ENCODE measurements around the gene SNX13.

SNX13 gene

DNA sequence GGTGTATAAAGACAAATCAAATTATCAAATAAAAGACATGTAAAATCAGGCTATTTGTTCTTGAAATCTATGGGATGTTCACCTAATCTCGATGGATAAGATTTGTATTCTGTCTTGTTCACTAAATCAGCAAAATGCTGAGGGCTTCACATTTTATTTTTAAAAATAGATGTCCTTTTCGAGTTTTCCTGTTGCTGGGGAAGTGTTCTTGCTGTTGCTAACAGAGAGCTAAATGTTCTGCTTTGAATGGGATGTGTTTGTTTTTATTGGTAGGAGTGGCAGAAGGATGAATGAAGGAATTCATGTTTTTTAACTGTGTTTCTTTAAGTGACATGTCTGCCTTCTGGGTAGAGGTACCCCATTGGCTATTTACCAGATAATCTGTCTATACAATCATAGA, 7.3 kb upstream of the SNX13 start:
- DNase-seq (ENCODE audit: low read depth), result no peak

DNA sequence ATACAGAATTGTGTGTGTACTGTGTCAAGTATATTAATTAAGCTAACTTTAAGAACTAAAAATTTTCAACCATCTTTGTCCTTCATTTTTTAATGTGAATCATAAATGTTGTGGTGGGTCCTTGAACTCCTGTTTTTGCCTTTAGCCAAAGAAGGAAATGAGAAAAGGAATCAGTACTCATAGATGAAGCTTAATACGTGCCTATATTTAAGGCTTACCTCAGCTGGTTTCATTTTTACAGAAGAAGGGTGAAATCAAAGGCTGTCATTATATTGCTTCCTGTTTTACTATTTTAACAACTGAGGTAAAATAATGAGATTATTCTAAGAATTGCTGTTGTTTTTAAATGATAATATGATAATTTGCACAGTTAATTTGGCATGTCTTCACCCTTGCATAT, 6.3 kb upstream of the SNX13 start:
- no peak for DNase-seq (ENCODE audit: low read depth)

DNA sequence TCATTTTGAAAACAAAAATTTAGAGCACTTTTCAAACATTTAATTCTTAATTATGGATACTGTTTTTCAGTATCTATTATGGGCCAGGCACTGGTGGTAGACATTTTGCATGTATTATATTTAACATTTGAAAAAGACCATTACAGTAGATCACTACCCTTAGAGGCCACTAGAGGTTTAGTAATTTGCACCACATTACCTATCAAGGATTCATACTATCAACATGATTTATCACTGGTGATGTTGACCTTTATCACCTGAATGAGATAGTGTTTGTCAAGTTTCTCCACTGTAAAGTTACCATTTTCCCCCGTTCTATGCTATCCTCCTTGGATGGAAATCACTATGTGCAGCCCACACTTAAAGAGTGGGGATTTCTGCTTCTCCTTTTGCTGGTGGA, 4.4 kb upstream of the SNX13 start:
- no peak for DNase-seq (ENCODE audit: low read depth)

DNA sequence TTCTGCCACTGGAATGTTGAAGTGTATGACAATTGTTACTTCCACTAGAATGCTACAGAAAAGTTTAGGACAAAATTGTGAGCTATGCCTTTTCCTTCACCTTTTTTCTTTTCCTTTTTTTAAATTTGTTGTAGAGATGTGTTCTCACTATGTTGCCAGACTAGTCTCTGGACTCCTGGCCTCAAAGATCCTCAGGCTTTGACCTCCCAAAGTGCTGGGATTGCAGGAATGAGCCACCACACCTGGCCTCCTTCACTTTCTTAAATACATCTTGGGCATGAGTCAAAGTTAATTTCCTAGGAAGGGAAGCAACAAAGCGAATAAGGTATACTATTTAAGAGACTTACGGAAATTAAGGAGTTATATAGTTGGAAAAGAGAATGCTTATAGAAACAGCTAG, 2.7 kb upstream of the SNX13 start:
- DNase-seq (ENCODE audit: low read depth), result no peak

DNA sequence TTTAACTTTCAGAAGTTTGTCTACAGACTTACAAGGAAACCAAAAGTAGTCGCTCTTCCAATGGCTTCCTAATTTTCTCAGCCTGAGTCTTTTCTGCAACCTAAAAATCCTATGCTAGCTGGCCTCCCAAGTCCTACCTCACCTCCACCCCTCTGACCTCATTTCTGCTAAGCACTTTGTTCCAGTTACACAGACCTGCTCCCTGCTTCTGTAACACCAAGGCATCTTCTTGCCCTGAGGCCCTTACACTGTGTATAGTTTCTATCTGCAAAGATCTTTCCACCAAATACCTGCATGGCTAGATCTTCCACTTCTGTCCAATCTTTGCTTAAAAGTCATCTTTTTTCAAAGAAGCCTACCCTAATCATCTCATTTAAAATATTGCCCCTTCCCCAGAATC, 1.9 kb upstream of the SNX13 start:
- DNase-seq (ENCODE audit: low read depth), result no peak

DNA sequence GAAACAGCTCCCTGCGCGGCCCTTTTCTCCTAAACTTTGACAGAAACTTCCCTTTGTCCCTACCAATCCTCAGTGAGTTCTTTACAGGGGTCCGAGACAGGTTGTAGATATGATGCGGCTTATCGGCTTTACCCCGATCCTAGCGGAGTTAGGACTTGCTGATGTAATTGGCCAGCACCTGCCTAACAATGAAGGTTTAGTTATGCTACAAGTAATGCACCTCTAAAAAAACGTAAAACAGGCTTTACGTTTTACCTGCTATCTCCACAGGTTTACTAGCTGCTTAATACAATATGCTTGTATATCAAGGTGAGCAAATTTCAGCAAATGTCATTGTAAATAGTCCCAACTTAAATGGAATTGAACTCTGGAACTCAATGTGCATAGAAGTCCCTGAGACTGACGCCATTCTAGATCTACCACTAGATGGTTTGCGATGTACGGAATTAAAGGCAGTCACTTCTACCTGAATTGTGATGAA, 697 bp upstream of the SNX13 start:
- no peak for DNase-seq (ENCODE audit: low read depth)

DNA sequence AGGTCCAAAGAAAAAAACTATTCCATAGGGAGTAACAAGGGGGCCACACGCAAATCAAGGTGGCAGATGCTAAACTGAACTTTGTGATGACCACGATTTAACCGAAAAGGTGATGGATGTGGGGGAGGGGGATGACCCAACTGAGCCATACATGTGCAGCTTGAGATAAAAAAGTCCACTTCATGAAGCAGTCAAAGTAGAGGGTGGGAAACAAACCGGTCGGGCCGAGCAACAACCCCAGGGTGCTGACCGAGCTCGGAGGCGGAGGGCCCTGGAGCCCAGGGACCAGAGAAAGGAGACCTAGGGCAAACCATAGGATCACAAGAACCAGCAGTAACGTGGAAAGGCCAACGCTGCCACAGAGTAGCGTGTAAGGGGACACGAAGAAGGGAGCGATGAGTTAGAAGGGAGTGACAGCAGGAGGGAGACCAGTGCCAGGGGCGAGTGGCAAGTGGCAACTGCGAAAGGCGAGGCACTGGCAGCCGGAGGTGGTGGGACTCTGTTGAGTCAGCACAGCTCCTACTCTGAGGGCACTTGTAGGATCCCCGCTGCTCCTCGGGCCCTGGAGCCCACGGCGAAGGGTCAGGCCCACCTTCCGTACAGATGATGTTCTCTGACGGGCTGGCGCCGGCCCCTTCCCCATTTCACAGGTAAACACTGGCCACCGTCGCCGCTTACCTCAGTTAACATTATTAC, 540 bp downstream of the SNX13 start:
- peak; percentile 31 for DNase-seq (ENCODE audit: low read depth)

DNA sequence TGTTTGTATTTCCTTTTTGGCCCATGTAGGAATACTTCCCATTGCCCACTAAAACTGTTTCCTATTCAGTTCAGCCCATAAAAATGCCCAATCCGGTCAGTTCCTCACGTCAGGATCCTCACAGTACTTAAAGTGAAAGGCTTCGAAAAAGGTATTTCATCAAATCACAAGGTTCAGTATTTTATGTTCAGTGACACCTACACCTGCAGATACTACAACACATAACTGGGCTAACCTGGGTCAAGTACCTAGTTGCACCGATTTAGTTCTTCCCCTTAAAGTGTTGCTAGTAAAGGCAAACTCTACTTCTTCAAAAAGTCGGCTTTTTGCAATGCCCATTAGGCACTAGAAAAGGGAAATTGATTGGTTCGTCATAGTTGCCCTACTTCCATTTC, 1.1 kb downstream of the SNX13 start:
- no peak for DNase-seq (ENCODE audit: low read depth)

DNA sequence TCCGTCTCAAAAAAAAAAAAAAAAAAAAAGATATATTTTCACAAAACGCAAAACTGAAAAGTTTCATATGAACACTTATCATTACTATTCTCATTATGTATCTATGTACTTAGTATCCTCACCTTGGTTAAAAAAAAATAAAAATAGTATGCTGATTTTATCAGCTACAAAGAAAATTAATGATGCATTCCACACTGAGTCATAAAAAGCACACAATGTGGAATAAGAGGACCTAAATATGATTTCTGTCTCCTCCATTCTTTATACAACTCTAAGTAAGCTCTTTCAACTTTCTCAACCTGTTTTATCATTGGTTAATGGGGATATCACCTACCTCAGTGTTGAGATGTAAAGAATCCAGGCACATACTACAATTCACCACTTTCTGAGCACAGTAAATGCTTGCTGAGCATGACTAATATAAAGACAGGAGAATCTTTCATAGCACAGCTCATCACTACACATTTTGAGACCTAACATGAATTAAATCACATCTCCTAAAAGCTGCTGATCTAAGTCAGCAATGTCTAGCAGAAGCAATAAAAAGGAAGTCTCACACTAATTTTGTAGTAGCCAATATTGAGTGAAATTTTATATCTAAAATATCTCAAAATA, 2.7 kb downstream of the SNX13 start:
- DNase-seq (ENCODE audit: low read depth), result no peak

DNA sequence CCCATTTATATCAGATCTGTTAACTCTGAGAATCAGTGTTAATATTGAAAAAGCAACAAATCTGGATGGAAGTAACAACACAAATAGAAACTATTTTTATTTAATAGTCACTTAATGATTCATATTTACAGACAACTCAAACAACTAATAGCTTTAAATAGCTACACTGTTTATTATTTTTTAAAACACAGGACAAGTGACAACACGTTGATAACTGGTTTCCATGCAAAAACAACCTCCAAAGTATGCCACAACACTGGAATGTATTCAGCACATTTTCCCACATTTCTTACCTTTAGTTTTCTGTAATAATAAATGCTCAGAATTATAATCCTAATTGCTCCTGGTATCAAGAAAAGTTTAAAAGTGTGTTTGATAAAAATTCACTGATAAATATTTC, 4.0 kb downstream of the SNX13 start:
- no peak for DNase-seq (ENCODE audit: low read depth)

DNA sequence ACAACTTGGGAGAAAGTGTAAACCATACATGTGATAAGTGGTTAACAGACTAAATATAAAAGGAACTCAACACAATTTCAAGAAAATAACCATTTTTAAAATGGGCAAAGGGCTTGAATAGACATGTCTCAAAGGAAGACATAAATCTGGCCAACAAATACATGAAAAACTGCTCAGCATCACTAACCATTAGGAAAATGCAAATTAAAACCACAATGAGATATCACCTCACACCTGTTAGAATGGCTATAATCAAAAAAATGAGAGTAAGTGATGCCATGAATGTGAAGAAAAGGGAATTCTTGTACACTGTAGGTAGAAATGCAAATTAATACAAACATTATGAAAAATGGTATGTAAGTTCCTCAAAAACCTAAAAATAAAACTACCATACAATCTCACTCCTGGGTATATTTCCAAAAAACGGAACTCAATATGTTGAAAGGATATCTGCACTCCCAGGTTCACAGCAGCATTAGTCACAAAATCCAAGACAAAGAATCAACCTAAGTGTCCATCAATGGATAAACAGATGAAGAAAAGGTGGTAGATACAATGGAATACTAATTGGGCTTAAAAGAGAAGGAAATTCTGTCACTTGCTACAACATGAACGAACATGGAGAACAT, 5.6 kb downstream of the SNX13 start:
- DNase-seq (ENCODE audit: low read depth), result no peak

DNA sequence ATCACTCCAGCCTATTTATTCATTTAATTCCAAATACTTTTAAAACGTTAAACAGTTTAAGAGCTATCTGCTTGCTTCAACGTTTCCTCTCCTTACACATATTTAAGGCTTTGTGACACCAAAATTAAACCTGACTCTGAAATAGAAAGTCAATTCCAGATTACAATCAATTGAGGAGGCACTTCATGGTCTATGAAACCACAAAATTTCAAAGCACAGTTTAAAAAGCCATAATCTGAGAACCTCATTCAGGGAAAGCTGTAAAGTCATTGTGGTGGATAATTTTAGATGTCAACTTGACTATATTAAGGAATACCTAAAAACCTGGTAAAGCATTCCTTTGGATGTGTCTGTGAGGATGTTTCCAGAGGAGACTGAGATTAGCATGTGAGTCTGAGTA, 6.2 kb downstream of the SNX13 start:
- no peak for DNase-seq (ENCODE audit: low read depth)

DNA sequence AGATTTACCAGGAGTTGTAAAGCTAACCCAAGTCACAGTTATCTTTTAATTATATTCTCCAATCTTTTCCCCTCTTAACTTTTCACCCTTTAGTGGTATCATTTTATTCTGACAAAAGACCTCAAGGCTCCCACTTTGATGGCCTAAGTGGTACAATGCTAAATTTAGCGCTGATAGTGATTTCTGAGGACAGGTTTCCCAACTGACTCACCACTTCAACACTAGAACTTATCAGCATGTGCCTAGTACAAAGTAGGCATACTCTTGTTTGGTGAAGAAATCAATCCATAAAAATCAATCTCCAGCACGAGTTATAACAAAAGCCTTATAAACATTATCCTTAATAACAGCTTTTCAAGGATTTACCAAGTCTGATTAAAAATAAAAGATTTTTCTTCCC, 7.5 kb downstream of the SNX13 start:
- no peak for DNase-seq (ENCODE audit: low read depth)

DNA sequence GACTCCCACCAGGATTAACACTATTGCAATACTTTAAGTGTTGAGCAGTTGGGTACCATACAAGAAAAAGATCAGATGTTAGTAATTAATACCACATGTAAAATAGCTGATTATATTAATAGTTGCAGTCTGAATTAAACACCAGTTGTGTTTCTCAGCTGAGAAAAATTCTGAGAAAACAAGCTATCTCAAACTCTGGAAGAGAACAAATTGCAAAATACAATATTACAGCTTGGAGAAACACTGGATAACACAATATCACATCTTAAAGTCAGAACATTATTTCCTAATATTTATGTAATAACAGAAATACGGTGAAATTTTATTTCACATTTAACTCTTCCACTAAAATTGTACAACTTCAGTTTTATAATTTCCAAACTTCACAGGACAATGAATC, 9.2 kb downstream of the SNX13 start:
- DNase-seq (ENCODE audit: low read depth), result no peak

DNA sequence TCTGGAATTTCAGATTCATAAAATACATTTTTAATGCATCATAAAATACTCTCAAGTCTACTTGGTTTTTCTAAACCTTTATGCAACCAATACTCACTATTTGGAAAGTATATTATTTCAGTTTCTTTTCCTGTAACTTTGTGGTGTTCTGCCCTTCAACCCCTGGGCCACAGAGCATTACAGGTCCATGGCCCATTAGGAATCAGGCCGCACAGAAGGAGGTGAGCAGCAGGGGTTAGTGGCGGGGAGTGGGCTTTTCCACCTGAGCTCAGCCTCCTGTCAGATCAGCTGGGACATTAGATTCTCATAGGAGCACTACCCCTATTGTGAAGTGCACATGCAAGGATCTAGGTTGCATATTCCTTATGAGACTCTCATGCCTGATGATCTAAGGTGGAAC, 9.7 kb downstream of the SNX13 start:
- no peak for DNase-seq (ENCODE audit: low read depth)

DNA sequence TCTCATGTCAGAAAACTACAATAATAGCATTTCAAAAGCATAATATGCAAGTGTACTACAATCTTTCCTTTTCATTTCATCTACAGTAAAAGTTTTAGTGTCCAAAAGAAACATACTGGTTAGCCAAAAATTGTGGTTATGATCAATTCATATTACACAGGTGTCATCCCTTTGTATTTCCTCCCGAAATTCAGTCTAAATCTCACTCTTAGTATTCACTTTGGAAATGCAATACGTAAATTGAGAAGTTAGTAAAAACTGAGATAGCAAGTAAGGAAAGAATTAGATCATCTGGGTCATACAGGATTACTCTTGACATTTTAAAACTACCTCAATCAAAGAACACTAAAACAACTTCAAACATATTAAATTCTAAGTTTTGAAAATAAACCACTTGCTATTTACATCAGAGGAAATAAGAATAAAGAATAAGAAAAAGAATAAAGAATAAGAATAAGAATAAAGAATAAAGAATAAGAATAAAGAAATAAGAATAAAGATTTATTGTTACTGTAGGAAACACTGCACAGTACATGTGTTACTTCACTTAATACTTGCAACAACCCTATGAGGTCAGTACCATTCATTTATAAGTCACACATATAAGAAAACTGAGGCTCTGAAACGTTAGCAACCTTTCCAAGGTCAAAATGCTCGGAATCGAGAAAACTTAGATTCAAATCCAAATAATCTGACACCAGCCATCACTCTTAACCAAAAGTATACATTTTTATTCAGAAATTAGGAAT, 10.5 kb downstream of the SNX13 start:
- DNase-seq (ENCODE audit: low read depth), result no peak

DNA sequence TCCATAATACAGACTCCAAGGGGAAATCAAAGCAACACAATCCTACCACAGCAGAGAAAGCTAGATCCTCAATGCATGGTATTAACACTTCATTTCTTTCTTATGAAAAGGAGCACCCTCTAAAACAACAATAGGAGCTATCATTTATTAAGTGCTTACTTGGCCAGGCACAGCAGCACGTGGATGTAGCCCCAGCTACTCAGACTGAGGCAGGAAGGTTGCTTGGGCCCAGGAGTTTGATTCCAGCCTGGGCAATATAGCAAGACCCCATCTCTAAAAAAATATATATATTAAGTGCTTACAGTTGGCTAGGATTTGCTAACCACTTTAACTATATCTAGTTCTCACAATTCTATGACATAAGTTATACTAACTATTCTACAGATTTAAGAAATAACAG, 12.2 kb downstream of the SNX13 start:
- DNase-seq (ENCODE audit: low read depth), result no peak

DNA sequence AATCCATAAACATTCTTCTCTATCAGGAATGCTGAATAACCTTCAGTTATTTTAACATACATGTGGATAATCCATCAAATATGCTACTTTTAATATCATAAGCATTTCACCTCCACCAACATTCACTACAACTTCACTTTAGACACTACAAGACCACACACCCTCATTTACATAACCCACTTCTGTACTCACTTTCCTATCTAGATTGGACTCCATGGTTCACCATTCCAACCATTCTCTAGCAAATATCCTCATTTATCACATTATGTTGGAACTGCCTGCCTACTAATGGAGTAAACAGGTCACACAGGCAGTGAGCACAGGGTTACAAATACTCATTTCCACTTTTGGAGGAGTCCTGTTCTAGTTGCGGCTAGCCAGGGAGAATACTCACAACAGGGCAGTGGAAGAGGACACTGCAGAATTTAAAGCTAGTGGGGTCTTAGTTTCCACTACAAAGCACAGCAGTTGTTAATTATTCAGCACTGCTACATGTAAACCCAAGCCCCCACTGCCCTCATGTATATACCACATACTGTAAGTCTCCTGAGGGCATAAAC, 18.4 kb downstream of the SNX13 start:
- DNase-seq (ENCODE audit: low read depth), result no peak

DNA sequence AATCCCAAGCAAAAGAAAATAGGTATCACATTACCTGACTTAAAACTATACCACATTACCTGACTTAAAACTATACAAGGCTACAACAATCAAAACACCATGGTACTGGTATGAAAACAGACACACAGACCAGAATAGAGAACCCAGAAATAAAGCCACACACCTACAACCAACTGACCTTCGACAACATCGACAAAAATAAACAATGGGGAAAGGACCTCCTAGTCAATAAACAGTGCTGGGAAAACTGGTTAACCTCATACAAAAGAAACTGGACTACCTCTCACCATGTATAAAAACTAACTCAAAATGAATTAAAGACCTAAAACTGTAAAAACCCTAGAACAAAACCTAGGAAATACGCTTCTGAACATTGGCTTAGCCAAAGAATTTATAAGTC, 22.5 kb downstream of the SNX13 start:
- DNase-seq (ENCODE audit: low read depth), result no peak

DNA sequence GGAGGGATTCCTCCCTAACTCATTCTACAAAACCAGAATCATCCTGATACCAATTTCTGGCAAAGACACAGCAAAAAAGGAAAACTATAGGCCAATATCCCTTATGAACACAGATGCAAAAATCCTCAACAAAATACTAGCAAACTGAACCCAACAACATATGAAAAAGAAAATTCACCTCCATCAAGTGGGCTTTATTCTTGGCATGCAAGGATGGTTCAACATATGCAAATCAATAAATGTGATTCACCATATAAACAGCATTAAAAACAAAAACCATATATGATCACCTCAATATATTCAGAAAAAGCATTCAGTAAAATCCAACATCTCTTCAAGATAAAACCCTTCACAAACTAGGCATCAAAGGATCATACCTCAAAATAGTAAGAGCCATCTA, 23.5 kb downstream of the SNX13 start:
- no peak for DNase-seq (ENCODE audit: low read depth)

DNA sequence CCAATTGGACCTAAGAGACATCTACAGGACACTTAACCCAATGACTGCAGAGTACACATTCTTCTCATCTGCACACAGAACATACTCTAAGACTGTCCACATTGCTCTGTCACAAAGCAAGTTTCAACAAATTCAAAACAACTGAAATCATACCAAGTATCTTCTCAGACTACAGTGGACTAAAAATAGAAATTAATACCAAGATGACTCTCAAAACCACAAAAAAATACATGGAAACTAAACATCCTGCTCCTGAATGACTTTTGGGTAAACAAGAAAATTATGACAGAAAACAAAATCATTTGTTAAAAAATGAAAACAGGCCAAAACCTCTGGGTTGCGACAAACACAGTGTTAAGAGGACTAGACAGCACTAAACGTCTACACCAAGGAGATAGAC, 24.5 kb downstream of the SNX13 start:
- no peak for DNase-seq (ENCODE audit: low read depth)

DNA sequence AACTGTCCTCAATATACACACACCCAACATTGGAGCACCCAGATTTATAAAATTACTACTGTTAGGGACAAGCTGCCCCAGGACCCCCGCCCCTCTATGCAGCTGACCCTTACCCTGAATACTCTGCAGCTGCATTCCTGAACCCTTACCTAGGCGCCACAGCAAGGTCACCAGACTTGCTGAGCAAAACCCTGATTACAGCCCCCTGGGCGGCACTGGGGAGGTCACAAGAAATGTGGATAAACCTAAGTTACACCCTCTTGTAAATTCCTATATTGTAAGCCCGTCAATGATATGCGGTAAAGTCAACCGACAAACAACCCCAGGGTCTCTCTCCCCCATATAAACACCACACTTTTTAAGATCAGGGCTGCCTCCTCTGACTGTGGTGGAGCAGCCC, 25.1 kb downstream of the SNX13 start:
- no peak for DNase-seq (ENCODE audit: low read depth)

DNA sequence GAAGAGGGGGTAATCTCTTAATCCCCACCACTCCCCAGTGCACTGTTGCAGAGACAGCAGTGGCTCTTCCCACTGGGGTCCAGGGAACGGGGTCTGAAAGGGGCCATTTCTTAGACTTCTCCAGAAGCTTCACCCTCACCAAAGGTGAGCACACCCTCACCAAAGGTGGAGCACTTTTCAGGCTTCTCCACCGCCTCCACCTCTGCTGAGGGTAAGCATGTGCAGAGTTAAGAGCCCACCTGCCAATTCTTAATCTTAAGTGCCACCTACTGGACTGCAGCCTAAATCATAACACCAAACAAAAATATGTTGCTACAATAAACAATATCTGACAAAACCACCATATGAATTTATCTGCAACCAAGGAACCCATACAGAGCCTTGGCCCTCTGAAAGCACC, 27.0 kb downstream of the SNX13 start:
- DNase-seq (ENCODE audit: low read depth), result no peak
